Measurements from ENCODE around the gene CXCL11.

The CXCL11 gene

DNA sequence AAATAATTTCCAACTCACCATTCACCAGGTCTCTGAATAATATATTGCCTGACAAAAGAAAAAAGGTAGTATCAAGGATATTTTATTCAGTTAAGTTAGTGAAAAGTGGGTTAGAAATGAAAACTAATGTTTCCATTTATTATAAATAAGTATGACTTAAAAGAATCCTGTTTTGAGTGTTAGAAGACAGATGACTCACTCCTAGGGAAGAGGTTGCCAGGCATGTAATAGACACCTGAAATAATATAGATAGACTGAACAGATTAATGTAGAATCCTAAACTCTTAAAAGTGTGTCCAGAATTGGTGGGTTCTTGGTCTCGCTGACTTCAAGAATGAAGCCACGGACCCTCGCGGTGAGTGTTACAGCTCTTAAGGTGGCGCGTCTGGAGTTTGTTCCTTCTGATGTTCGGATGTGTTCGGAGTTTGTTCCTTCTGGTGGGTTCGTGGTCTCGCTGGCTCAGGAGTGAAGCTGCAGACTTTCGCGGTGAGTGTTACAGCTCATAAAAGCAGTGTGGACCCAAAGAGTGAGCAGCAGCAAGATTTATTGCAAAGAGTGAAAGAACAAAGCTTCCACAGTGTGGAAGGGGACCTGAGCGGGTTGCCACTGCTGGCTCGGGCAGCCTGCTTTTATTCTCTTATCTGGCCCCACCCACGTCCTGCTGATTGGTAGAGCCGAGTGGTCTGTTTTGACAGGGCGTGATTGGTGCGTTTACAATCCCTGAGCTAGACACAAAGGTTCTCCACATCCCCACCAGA is 6.5 kb upstream of the CXCL11 start:
- ATAC-seq: peak; percentile 55 to 76

DNA sequence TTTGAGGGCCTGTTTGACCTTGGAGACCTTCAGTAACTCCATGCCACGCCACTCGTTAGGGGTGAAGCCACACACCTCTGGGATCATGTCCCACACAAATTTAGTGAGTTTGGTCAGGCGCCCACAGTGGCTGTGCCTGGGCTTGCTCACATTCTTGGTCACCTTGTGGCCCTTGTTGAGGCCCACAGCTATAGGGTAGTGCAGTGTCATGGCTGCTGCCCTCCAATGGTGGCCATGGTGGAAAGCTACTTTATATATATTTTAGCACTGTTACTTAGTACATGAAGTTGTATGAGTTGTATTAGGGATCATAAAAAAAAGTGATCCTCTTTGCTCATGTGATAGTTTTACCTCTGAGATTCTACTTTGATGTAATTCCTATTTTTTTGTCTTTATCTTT is 985 bp upstream of the CXCL11 start:
- ATAC-seq: no peak

DNA sequence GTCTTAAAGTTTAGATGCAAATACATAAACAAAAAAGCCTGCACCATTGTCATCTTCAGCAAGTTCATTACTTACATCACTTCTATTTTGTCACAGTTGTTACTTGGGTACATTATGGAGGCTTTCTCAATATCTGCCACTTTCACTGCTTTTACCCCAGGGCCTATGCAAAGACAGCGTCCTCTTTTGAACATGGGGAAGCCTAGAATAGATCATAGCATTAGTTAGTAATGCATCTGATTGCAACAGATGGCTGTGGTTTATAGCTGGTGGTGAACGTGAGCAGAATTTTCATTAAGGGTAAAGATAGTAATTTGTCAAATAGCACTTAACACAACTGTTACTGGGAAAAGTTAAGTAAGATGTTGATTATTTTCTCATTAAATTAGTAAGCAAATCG is 729 bp downstream of the CXCL11 start:
- no peak for ATAC-seq

DNA sequence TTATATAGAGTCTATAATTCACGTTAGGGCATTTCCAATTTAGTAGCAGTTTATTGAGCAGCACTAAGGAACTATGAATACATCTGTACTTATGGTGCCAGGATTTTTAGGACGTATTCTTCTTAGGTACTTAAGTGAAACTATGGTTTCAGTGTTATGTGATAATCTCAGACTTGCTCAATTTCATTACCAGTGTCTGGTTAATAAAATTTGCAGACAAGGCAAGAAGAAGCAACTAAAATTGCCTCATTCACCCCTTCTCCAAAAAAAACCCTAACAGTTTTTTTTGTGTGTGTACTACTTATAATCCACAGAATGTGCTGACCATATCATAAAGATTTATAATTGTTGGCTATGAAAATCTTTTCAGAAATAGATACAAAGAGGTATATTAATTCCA is 6.6 kb downstream of the CXCL11 start:
- ATAC-seq: no peak

DNA sequence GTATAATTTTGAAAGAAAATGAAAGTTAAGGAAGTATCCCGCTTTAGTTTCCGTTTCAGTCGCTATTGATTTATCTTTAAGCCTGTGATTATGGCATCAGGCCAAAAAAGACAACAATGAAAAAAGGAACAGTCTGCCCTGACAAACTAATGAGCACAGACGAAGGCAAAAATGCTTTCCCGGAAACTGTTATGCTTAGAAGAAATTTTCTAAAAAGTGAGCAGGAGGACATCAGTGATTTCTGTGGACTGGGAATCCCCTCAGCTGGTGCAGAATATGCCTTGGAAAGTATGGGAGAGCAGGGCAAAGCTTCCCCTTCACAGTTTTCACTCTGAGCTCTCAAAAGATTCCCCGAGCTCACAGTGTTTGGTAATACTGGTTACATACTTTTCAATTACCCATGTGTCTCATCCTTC is 7.5 kb downstream of the CXCL11 start:
- peak in 1 of 2 donors; percentile 33 for ATAC-seq

GRCh38 chr4:76024065-76024464 is 11.8 kb downstream of the CXCL11 start:
- ATAC-seq: peak in 1 of 2 donors; percentile 48

GRCh38 chr4:76023389-76023788 is 12.5 kb downstream of the CXCL11 start, which contains the start of gene CXCL10:
CXCL10 (minus strand) TSS chr4:76023497; CDS start chr4:76023431, 66 bp downstream.
- ATAC-seq: peak; percentile 25 to 57

- ATAC-seq: no peak
Measured at GRCh38 chr4:76022677-76023076, 13.2 kb downstream of the CXCL11 start.

DNA sequence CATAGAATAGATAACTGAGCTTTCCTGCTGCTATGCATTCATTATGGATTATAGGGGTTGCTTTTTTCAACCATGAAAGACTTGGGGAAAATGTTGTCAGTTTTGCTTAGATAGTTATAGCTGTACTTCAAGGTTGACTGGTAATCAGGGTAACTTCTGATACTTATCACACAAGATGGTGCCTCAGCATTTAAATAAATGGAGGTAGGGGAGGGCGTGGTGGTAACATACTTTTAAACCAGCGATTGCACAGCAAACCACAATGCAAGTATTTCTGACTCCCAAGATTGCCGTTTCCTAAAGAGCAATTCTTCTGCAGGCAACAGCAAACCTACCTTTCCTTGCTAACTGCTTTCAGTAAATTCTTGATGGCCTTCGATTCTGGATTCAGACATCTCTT is 13.8 kb downstream of the CXCL11 start:
- ATAC-seq: no peak

GRCh38 chr4:76017056-76017686 is 18.7 kb downstream of the CXCL11 start:
- no peak for ATAC-seq

DNA sequence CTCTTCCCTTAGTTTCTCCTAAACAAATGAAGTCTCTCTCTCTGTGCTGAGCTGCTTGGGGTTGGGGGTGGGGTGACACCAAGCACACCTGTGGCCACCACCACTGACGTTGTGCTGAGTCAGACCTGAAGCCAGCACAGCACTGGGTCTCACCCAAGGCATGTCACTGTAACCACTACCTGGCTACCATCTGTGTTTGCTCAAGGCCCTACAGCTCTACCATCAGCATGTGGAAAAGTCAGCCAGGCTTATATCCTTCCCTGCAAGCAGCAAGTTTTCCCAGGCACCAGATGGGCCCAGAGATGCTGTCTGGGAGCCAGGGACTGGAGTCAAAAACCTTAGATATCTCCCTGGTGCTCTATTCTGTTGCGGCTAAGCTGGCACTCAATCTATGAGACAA is 19.5 kb downstream of the CXCL11 start:
- peak; percentile 70 to 82 for ATAC-seq

GRCh38 chr4:76013540-76013939 is 22.3 kb downstream of the CXCL11 start:
- no peak for ATAC-seq

DNA sequence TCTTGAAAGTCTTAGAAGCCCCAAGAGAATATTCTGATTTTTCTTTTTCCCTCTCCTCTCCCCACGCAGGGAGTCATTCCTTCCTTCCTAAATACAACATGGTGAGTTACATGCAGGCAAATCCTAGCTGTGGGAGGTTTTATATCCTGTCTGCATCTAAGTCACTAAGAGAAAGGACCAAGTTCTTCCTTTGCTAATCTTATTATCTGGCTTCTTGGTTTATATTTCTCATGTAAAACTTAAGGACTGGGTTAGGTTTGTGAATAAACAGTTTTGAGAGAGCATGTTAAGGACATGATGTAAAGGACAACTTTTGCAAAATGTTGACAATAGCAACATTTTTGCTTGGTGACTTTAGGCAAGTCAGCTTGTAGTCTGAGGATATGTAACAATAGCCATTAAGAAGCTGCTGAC is 23.5 kb downstream of the CXCL11 start:
- ATAC-seq: no peak

DNA sequence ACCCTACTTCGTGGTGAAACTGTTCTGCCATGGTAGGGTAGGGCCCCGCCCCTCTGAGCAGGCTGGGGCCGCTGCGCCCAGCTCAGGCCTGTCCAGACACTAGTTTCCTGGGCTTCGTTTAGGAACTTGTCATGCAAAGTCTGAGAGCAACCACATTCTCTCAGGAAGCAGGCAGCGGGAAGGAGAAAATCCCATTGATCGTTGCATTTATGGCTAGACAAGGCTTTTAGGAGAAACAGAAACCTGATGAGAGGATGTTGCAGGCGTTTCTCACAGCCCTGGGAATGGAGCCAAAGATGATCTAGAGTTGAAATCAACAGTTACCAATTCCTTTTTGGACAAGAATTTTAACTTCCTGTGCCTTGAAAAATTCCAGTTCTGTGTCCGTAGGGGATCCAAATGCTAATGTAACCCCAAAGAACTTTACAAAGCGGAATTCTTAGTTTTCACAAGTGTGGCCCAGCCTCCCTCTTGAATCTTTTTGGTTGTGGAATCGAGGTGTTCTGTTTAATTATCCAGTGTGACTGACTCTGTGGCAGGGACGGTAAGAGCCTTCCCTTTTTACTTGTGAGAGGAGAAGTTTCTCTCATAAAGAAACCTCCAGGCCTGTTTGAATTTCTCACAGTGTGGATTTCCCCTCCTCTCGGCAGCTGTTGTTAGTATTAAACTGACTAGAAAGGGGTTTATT is 24.0 kb downstream of the CXCL11 start:
- ATAC-seq: peak; percentile 22 to 30

GRCh38 chr4:76011018-76011670 is 24.7 kb downstream of the CXCL11 start:
- ATAC-seq: no peak

DNA sequence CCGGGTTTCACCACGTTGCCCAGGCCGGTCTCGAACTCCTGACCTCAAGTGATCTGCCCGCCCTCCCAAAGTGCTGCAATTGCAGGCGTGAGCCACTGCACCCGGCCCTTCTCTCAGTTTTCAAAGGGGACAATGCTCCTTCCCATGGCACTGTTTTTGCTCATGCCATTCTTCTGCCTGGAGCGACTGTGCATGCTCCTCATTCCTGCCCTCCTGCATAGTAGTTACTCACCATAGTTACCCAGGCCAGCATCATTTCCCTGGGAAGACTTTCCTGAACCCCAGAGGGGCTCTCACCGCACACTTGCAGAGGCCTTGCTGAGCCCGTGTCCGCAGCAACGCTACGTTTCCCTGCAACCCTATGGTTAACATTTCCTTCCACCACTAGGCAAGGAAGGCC is 25.3 kb downstream of the CXCL11 start:
- ATAC-seq: no peak

GRCh38 chr4:76009311-76009710 is 26.6 kb downstream of the CXCL11 start:
- no peak for ATAC-seq

DNA sequence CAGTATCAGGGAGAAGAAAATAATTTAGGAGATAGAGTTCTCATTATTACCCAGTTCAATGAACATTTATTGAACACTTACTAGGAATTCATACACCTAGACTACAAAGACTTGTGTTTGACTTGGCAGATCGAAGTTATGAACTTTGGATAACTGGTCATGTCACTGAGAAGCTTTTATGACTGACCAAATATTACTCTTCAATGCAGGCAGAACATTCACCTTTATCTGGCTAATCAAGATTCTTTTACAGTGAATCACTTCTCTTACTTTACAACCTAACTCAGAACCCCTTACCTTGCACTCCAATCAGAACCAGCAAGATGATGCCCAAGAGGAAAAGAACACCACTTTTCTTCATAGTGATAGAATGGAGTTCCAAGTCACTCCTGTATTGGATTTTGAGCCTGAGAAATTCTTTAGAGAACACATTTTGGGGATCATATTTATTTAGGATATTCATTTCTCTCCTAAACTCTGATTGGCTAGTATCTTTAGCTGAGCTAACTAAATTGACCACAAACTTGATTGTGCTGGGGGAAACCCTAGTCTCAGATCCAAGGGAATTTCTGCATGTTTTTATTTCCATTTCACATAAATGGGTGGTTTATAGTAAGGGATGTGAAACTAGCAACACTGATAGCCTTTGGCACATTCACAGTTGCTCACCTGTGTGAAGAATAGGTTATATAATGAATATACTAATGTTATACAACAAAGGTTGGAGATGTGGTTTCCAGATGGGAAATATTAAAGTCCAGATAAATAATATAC is 28.6 kb downstream of the CXCL11 start, which contains the start of gene CXCL9:
Gene CXCL9 (minus strand): TSS at position 421 of the 774 bp plus-strand sequence. CDS start 60 bp downstream, at position 361.
- no peak for ATAC-seq

DNA sequence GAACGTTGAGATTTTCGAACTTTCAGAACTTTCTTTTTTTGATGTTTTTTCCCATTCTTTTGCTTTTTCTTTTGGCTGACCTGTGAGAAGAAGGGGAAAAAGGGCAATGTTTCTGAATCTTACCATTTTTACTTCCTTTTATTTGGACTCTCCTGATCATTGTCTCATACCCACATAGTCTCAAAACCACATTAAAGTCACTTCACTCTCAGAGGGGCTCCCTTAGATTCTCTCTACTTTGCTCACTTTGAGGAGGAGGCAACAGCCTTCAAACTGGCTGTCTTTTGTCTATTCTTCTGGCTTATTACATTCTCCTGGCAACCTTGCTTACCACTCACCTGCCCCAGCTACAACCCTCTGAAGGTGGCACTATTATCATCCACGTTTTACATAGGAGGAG is 32.2 kb downstream of the CXCL11 start:
- no peak for ATAC-seq

DNA sequence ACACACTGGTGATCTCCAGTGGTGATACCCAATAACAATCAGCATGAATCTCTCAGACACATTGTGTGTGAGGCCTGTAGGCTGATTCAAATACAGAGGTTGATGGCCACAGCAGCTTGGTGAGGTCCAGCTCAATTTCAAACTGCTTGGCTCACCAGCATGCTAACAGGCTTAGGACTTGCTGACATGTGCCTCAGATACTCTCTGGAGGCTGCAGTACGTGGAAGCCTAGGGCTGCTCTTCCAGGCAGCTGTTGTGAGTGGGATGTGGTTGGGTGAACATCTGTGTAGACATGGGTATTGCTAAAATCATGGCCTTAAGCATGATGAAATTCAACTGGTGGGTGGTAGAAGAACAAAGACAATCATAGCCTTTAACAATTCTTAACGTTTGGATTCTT is 32.8 kb downstream of the CXCL11 start:
- ATAC-seq: no peak

DNA sequence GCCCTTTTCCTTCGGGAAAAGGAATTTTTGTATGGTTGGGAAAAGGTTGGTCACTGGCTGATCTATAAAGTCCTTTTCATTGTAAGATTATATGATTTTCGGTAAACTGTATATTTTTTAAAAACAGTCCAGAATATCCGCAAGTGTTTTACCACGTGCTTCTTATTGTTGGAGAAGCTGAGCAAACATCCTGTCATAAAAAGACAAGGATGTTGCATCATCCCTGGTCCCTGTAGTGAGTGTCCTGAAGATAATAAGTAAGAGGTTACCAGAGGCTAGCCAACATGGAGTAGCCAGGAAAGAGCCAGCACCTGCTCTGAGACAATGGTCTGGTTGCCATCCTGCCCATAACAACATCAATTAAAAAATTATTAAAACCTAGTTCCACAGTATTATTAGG is 33.7 kb downstream of the CXCL11 start:
- no peak for ATAC-seq

- ATAC-seq: no peak
Measured at GRCh38 chr4:76001700-76002099, 34.2 kb downstream of the CXCL11 start.
